ENCODE results near the gene PEX16. TPM values are rescaled to one million over a fixed set of nuclear protein-coding genes. Genes with fewer than 3 reads are reported as not detected.
A peak's percentile ranks its signal among the peaks of the same experiment; 100 is the strongest.

PEX16 gene
- total RNA-seq, 1 donor from 2014 or later = 31.4 TPM

DNA sequence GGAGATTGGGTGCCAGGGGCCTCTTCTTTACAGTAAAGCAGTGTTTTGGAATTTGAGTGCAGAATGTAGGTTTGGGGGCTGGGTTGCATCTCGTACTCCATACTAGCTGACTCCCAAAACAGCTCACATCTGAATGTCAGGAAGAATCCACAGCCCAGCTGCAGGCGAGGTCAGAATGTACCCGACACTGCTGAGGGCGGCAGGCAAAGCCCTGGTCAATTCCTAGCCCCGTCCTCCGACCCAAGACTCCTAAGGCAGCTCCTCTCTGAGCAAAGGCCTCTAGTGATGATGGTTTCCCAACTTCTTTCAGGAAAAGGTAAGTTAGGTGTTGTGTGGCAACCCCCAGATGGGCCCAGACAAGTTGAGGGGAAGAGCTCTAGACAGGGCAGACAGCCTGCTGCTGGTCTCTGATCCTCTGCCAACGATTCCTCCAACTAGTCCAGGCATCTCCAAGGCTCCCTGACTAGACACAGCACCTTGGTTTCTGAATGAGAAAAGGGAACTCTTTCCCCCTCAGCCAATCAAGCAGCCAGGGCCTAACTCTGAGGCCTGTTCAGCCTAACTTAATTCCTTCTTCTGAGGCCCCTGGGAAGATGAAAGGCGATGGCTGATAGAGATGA lies 13.4 kb upstream of the PEX16 start:
- DNase-seq (ENCODE audit: low spot score) = no peak

DNA sequence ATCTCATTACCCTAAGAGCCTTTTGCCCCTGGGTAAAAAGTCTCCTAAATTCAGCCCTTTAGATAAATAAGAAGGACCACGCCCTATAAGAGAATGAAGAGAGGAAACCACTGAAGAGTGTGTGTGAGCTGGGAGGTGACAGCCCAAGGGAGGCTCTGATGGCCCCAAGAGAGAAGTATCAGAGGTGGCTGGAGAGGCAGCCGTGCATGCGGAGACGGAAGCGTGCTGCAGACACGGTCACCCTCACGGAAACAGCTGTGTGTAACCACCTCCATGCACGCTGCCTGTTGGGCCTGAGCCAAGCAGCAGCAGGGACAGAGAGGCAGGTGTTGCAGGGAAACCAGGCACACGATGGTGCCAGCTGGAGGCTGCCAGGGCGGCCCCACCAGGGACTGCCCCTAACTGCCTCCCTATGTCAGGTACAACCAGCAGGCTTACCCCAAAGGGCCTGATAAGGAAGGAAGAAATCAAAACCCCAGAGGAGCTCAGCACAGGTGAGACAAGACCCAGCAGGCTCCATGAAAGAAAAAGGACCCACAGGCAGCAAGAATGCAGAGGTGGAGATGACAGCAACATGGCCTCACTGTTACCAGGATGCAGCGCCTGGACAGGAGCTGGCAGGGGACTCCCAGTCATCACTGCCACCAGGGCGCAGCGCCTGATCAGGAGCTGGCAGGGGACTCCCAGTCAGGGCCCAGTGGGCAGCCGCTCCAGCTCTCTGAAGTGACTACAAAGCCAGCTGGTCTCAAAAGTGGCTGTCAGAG lies 12.5 kb upstream of the PEX16 start:
- peak; percentile 35 for DNase-seq (ENCODE audit: low spot score)

DNA sequence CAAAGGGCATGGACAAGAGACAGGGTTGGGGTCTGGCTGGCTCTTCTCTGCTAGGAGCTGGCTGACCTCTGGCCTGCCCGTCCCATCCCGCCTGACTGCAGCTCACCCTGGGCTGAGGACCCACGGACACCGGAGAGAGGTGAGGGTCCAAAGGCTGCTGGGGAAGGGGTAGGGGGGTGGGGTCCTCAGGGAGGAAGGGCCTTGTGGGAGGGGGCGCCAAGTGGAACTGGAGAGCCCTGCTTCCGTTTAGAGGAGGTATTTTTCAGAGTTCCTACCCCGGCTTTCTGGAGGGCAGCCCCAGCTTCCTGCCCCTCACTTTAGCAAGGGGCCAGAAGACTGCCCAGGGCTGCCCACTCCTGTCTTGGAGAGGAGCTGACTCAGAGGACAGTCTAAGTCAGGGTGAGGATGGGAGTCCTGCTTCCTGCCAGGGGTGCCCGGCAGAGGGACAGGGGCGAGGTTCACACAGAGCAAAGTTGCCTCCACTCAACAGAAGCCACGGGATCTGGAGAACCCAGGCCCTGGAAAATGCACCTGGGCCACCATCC lies 11.9 kb upstream of the PEX16 start:
- DNase-seq (ENCODE audit: low spot score) = no peak

DNA sequence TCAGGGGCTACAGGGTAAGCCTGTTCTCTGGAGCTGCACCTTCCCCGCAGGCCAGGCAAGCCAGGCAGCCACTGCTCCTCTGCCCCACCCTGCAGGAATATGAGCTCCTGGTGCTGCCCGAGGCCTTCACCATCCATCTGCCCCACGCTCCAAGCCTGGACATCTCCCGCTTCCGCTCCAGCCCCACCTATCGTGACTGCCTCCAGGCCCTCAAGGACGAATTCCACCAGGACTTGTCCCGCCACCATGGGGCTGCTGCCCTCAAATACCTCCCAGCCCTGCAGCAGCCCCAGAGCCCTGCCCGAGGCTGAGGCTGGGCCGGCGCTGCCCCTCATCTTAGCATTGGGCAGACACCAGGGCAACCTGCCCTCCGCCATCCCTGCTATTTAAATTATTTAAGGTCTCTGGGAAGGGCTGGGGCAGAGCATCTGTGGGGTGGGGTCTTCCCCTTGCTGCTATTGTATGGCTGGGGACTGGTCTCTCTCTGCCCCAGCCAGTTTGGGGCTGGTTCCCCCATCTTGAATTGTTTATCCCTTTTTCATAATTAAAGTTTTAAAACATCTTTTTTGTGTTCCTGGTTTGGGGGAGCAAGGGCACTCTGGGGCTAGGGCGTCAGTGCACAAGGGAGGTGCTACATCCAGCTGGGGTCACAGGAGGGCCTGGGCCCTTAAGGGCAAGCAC lies 11.0 kb upstream of the PEX16 start:
- DNase-seq (ENCODE audit: low spot score) = no peak

DNA sequence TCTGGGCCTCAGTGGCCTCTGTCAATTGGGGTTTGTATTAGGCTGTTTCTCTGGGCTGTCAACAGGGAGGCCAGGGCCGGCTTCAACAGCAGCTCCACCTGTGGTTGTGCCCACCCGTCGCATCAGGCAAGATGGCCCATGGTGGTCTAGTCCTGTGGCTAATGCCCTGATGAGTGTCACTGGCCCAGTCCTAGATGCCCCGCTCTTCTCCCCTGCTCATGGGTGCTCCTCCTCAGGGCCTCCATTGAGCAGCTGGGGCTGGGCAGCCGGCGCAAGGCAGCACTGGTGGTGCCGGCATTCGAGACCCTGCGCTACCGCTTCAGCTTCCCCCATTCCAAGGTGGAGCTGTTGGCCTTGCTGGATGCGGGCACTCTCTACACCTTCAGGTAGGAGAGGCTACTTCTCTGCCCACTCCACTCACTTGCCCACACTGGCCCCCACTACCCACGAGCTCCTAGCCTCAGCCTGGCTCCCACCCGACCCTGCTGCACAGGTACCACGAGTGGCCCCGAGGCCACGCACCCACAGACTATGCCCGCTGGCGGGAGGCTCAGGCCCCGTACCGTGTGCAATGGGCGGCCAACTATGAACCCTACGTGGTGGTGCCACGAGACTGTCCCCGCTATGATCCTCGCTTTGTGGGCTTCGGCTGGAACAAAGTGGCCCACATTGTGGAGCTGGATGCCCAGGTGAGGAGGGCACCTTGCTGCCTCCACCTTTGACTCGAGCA lies 10.2 kb upstream of the PEX16 start:
- DNase-seq (ENCODE audit: low spot score) = no peak

DNA sequence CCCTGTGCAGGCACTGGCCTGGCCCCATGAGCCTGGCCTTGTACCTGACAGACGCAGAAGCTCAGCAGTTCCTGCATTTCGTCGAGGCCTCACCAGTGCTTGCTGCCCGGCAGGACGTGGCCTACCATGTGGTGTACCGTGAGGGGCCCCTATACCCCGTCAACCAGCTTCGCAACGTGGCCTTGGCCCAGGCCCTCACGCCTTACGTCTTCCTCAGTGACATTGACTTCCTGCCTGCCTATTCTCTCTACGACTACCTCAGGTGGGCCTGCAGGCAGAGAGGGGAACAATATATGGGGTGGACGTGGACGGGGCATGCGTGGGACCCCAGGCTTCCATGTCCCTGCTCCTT lies 9.6 kb upstream of the PEX16 start:
- no peak for DNase-seq (ENCODE audit: low spot score)

DNA sequence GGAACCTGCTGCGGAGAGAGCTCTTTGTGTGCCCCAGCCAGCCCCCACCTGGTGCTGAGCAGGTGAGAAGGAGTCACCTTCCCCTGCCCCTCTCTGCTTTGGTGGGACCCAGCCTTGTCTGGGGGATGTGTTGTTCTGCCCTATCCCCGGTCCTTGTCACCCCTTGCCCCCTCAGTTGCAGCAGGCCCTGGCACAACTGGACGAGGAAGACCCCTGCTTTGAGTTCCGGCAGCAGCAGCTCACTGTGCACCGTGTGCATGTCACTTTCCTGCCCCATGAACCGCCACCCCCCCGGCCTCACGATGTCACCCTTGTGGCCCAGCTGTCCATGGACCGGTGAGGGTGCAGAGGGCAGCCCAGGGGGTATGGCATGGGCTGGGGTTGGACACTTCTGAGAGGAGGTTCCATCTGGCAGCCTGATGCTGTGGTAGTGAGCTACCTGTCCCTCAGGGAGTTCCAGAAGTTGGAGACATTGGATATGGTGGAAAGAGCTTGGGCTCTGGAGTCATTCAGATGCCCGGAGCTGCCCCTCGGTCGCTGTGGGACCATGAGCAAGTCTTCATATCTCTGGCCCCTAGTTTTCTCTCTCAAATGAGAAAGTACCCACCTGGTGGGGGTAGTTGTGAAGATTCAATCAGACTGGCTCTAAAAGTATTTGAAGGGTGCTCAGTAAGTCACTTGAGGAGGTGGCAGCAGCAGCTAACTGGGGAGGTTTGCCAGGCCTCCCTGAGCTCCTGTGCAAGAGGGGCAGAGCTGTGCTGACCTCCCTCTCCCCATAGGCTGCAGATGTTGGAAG lies 9.1 kb upstream of the PEX16 start:
- no peak for DNase-seq (ENCODE audit: low spot score)

DNA sequence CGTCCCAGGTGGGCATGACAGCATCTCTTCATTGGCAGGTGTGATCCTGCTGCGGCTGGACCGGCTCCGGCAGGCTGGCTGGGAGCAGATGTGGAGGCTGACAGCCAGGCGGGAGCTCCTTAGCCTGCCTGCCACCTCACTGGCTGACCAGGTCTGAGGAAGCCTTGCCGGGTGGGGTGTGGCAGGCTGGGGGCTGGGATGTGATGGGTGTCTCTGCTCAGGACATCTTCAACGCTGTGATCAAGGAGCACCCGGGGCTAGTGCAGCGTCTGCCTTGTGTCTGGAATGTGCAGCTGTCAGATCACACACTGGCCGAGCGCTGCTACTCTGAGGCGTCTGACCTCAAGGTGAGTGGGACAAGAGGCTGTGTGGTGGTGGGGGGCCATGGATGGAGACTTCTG lies 8.3 kb upstream of the PEX16 start:
- no peak for DNase-seq (ENCODE audit: low spot score)

DNA sequence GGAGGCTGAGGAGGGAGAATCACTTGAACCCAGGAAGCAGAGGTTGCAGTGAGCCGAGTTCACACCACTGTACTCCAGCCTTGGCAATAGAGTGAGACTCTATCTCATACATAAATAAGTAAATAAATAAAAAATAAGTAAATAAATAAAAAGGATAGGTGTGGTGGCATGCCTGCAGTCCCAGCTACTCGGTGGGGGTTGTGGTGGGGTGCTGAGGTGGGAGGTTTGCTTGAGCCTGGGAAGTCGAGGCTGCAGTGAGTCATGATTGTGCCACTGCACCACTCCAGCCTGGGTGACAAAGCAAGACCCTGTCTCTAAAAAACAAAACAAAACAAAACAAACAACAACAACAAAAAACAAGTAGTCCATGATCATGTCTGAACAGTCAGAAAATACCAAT lies 7.9 kb upstream of the PEX16 start:
- DNase-seq (ENCODE audit: low spot score) = no peak

DNA sequence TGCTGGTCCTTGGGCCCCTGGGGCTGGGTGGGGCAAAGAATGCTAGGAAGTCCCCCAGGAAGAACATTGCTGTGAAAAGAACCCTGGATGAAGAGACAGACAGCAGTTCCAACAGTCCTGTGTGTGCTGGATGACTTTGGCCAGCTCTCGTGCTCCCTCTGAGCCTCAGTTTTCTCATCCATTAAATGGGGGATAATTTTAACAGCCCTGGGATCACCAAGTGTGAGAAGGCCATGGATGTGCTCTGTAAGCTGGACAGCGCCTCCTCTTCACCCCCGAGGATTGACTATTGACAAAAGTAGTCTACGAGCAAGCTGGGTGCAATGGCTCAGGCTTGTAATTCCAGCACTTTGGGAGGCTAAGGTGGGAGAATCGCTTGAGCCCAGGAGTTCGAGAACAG lies 7.2 kb upstream of the PEX16 start:
- no peak for DNase-seq (ENCODE audit: low spot score)

DNA sequence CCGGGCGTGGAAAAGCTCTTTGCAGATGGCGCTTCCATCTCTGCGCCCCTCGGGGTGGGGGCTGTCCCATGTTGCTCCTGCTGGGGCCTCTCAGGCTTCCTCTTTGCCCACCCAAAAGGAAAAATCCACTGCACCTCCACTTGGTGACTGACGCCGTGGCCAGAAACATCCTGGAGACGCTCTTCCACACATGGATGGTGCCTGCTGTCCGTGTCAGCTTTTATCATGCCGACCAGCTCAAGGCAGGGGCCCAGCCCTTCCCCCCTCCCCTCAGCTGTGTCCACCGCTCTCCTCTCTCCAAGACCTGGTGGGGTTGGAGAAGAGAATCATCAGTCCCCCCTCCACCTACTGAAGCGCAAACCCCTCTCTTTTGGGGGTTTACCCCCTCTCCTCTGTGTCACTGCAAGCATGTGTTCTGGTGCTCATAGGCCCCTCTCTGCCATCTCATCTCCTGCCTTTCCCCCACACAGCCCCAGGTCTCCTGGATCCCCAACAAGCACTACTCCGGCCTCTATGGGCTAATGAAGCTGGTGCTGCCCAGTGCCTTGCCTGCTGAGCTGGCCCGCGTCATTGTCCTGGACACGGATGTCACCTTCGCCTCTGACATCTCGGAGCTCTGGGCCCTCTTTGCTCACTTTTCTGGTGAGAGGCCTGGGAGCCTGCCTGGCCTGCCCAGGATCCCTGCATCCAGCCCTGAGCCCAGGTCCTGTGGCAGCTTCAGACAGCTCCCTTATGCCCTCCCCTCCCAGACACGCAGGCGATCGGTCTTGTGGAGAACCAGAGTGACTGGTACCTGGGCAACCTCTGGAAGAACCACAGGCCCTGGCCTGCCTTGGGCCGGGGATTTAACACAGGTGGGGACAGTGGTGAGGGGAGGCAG lies 6.6 kb upstream of the PEX16 start:
- DNase-seq (ENCODE audit: low spot score) = no peak

DNA sequence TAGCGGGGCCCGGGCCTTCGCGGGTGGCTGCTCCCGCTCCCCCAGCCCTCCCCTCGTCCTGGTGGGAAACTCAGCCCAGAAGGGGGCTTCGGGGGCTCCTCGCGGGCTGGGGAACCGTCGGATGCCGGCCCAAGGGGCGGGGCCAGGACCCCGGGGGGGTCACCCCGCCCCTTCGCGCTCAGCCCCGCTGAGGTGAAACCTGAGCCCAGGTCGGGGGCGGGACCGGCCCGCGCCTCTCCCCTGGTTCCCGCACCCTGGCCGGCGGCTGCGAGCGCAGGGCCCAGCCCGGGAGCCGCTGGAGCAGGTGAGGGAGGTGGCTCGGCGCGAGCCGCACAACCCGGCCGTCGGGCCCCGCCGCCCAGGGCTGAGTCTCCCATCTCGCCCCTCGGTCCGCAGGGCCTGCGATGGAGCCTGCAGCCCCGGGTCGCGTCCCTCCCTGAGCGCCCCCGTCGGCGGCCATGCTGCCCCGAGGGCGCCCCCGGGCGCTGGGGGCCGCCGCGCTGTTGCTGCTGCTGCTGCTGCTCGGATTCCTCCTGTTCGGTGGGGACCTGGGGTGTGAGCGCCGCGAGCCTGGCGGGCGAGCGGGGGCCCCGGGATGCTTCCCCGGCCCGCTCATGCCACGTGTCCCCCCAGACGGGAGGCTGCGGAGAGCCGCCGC lies 4.9 kb upstream of the PEX16 start, which contains the start of gene LARGE2:
LARGE2 (plus strand) TSS at position 232 of the 658 bp plus-strand sequence; CDS start at position 459, 227 bp downstream.
- no peak for DNase-seq (ENCODE audit: low spot score)

DNA sequence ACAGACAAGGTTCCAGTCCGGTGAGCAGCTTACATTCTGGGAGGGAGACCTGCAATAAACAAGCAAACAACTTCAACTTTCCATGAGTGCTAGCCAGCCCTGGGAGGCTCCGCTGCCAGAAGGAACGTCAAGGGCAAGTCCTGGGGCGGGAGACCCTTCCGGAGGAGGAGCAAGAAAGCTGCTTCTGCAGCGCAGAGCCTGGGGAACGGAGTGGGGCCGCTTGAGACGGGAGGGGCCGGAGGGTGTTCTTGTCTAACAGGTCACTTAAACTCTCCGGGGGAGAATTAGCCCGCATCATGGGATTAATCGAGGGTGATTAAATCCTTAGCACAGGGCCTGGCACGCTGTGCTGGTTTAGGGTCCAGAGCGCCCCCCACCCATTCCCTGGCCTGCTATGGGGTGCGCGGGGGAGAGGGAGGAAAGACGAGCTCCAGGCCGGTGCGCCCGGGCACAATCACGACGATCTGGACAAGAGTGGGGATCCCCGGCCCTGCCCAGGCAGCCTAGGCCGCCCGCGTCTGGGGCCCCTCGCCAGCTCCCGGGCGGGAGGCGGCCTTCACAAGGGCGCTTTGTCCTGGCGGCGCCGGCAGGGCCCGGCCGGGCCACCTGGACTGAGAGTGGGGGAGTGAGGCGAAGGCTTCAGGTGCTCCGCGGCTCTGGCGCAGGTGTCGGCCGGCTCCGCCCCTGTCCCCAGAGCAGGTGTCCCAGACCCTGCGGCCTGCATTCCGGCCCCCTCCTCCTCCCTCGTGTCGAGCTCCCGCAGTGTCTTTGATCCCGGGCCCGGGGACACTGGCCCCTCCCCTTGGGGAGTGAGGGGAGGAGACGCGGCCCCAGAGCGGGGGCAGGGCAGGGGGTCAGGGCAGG lies 4.1 kb upstream of the PEX16 start:
- DNase-seq (ENCODE audit: low spot score) = no peak

DNA sequence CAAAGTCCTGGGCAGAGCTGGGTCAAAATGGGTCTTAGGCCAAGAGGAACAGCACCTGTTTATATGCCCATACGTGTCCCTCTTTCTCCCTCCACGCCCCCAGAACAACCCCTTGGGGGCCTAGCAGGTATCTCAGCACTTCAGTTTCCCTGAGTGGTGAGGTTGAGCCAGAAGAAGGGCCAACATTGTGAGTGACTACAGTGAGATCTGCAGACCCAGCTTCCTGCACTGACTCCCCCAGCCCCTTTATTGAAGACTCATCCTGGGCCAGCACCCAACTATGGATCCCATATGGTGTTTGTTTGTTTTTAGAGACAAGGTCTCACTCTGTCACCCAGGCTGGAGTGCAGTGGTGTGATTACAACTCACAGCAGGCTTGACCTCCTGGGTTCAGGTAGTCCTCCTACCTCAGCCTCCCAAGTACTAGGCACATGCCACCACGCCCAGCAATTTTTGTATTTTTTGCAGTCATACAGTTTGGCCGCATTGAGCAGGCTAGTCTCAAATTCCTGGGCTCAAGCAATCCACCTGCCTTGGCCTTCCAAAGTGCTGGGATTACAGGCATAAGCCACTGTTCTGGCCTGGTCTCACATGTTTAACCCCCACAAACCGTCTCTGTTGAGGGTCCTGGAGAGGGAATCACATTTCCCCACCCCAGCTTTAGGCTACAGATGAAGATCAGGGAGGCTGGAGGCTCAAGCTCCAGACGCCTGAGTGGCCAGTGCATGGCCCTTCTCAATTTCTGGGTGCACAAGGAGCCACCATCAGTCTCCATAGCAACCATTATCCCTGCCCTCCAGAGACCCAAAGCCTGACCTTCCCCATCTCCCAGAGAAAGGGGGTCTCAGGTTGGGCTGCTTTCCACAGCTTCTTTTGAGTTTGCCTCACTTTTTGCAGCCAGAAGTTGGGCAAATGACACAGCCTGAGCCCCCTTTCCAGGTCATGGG lies 3.1 kb upstream of the PEX16 start:
- DNase-seq (ENCODE audit: low spot score) = no peak

DNA sequence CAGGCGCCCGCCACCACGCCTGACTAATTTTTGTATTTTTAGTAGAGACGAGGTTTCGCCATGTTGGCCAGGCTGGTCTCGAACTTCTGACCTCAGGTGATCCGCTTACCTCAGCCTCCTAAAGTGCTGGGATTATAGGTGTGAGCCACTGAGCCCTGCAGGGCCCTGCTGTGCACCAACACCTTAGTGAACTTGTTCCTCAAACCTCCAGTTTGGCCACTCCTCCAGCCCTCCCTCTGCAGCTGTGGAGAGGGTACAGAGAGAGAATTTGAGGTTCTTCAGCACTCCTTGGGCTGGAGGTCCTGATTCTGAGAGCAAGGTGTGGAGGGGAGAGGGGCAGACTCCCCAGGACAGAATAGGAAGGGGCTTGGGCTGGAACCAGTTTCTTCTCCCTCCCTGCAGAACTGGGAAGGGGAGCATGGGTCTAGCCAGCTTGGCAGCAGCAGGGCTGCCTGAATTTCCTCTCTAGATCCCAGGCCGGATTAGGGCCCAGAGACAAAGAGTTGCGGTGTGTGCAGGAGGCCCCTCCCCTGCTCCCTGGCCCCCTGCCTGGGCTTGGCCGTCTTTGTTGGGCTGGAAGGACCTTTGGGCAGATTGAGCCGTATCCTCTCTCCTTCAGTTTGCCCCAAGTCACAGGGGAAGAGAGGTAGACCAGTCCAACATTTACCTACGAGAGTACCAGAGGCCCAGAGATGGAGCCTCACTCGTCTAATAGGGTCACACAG lies 2.3 kb upstream of the PEX16 start:
- DNase-seq (ENCODE audit: low spot score) = no peak

DNA sequence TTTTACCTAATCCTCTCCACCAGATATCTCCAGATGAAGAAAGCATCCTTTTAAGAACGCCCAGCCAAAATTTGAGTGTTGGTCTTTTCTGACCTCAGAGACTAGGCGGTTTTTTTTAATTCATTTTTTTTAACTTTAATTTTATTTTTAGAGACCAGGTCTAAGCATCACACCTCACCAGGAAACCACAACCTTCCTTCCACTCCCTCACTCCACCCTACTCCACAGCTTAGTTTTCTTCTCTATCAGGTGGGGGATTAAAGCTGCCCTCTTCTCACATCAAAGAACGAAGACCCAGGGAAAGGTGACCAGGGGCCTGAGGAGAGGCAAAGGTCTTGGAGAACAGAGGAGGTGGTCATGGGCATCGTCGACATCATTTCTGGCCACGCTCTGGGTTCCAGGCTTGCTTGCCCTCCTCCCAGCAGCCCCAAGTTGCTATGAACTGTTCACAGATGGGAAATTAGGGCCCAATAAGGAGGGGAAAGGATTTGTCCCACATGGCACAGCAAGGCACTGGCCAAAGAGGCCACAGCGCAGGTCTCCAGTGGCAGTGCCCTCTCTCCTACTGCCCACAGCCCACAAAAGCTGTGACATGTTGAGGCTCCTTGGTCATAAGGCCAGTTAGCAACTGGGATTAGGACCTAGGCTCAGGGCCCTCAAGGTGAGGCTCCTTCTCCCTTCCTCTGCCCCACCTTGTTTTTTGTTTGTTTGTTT lies 1.4 kb upstream of the PEX16 start:
- DNase-seq (ENCODE audit: low spot score) = no peak

Measured in mucosa of gallbladder (tissue), 1 donor.